ACC112 (cell line): ENCODE measurements around the gene MED7.

Experiments
- H2AFZ ChIP-seq: fragments of 200-600 bp; sonication (generic); one replicate; pipeline ENCODE4 v1.6.0; 2017; ENCODE audit warnings: antibody characterized with exemption, low read length; ENCODE audit not compliant: unreplicated experiment
- H3K27ac ChIP-seq: fragments of 200-600 bp; sonication (generic); 2 replicates; pipeline ENCODE4 v1.5.1; 2014; ENCODE audit warnings: low read depth, mild to moderate bottlenecking, antibody characterized with exemption, low read length, moderate library complexity
- H3K27me3 ChIP-seq: fragments of 200-600 bp; sonication (generic); 2 replicates; pipeline ENCODE4 v1.6.1; 2014; ENCODE audit warnings: mild to moderate bottlenecking, antibody characterized with exemption, low read length, moderate library complexity, mixed read lengths; ENCODE audit not compliant: insufficient read depth
- H3K36me3 ChIP-seq: fragments of 200-600 bp; sonication (generic); 2 replicates; pipeline ENCODE4 v1.6.1; 2016; ENCODE audit warnings: mild to moderate bottlenecking, antibody characterized with exemption, low read length, moderate library complexity, mixed read lengths; ENCODE audit not compliant: insufficient read depth
- H3K4me1 ChIP-seq: fragments of 200-600 bp; sonication (generic); one replicate; pipeline ENCODE4 v1.6.1; 2016; ENCODE audit warnings: low read length, mixed read lengths; ENCODE audit not compliant: insufficient read depth, unreplicated experiment, control insufficient read depth
- H3K4me3 ChIP-seq: fragments of 200-600 bp; sonication (generic); 2 replicates; pipeline ENCODE4 v1.5.1; 2014; ENCODE audit warnings: mild to moderate bottlenecking, low read depth, low read length
- H3K79me2 ChIP-seq: fragments of 200-600 bp; sonication (generic); one replicate; pipeline ENCODE4 v1.6.0; 2016; ENCODE audit warnings: low read length; ENCODE audit not compliant: control insufficient read depth, unreplicated experiment, insufficient read depth

Gene MED7

GRCh38 chr5:157106630-157107461, 35.8 kb downstream of the MED7 start:
- H2AFZ ChIP-seq = no peak overlapping the region
- H3K27ac ChIP-seq = no peak overlapping the region
- no peaks in the 10 kb centered on the region for H3K27me3 ChIP-seq

GRCh38 chr5:157100140-157100679, 42.5 kb downstream of the MED7 start:
- Histone ChIP-seq H3K27ac (peak overlapping the region; percentile 18; the same call in 1 of the 2 replicates), H3K36me3 (no peaks in the 10 kb centered on the region), H2AFZ (no peak overlapping the region)

More at GRCh38 chr5:157106630-157107461, 35.8 kb downstream of the MED7 start:
- Histone ChIP-seq H3K79me2 (no peaks in the 10 kb centered on the region), H3K4me1 (no peaks in the 10 kb centered on the region), H3K4me3 (no peak overlapping the region), H3K36me3 (no peaks in the 10 kb centered on the region)

GRCh38 chr5:157088342-157088990, 54.2 kb downstream of the MED7 start:
- Histone ChIP-seq H3K79me2 (no peaks in the 10 kb centered on the region), H3K4me3 (no peak overlapping the region), H3K36me3 (no peaks in the 10 kb centered on the region), H3K27ac (no peak overlapping the region), H3K4me1 (no peaks in the 10 kb centered on the region), H3K27me3 (peaks cover 6% of the 10 kb centered on the region; the same call in 1 of the 2 replicates), H2AFZ (no peak overlapping the region)

More at GRCh38 chr5:157100140-157100679, 42.5 kb downstream of the MED7 start:
- Histone ChIP-seq H3K4me1 (peaks cover 7% of the 10 kb centered on the region), H3K79me2 (no peaks in the 10 kb centered on the region), H3K4me3 (no peak overlapping the region), H3K27me3 (no peaks in the 10 kb centered on the region)
